Measurements from ENCODE around the gene LAP3.

DNA sequence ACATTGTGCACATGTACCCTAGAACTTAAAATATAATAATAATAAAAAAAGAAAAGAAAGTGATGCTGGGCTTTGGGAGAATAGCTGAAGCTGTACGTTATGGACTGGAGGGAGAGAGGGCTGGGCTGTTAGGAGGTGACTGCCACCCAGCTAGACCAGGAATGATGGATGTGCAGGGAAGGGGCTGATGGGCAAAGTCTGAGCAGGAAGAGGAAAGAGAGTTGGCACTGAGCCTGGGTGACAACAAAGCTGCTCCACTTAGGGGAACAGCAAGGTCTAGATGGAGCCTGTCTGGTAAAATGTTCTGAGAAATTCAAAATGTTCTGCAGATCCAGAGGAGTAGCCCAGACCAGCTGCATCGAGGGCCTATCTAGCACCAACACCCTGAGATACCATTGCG, 69.7 kb downstream of the LAP3 start:
- TF ChIP-seq POLR2AphosphoS5 (IDR thresholded peaks at IDR 0.05; ENCODE audit: insufficient read depth in 1 of 2, low read depth in 1 of 2), result no peak
- TF ChIP-seq, protein P1, sequence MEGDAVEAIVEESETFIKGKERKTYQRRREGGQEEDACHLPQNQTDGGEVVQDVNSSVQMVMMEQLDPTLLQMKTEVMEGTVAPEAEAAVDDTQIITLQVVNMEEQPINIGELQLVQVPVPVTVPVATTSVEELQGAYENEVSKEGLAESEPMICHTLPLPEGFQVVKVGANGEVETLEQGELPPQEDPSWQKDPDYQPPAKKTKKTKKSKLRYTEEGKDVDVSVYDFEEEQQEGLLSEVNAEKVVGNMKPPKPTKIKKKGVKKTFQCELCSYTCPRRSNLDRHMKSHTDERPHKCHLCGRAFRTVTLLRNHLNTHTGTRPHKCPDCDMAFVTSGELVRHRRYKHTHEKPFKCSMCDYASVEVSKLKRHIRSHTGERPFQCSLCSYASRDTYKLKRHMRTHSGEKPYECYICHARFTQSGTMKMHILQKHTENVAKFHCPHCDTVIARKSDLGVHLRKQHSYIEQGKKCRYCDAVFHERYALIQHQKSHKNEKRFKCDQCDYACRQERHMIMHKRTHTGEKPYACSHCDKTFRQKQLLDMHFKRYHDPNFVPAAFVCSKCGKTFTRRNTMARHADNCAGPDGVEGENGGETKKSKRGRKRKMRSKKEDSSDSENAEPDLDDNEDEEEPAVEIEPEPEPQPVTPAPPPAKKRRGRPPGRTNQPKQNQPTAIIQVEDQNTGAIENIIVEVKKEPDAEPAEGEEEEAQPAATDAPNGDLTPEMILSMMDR (IDR thresholded peaks at IDR 0.05), result no peak
- TF ChIP-seq POLR2A (IDR thresholded peaks at IDR 0.05), result no peak

Measured in vagina (tissue), 2 donors.